Measurements from ENCODE around the gene PDE9A. TPM values are rescaled to one million over a fixed set of nuclear protein-coding genes. Genes with fewer than 3 reads are reported as not detected.

The PDE9A gene
- total and polyA plus RNA-seq, 9 donors, result 6.0 to 11.3 (median 9.3) TPM

DNA sequence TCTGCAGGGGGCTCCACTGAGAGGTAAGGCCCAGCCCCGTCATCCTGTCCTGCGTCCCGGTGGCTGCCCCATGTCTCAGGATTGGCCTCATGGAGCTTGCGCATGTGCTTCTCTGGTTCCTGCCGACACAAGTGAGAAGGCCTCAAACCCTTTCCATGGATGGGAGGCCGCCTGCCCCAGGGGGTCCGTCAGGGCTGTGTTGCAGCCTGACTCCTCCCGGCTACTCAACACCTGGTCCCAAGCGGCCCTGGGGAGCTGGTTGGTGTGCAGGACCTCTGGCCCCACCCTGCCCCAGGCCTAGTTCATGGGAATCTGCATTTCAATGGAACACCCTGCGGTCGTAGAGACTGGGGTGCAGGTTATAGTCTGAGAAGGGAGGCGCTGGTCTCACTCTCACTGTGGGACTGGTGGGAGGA is 21.1 kb upstream of the PDE9A start:
- H3K27me3 ChIP-seq (ENCODE audit: control insufficient read depth, insufficient read depth, low read length), result peaks cover 6% of the 10 kb centered on the region
- no peak overlapping the region for H3K4me3 ChIP-seq (ENCODE audit: low read length)
- WGBS (ENCODE audit: insufficient coverage), result 86% methylated on average over 11 of the region's 12 CpGs
- H3K4me1 ChIP-seq (ENCODE audit: control insufficient read depth, insufficient read depth, low read length), result no peaks in the 10 kb centered on the region
- H3K36me3 ChIP-seq (ENCODE audit: control insufficient read depth, insufficient read depth, low read length), result no peaks in the 10 kb centered on the region
- no peak overlapping the region for H3K27ac ChIP-seq (ENCODE audit: low read length)
- no peak for DNase-seq
- no peaks in the 10 kb centered on the region for H3K9me3 ChIP-seq (replicated peaks; ENCODE audit: control insufficient read depth, low read depth, low read length)

DNA sequence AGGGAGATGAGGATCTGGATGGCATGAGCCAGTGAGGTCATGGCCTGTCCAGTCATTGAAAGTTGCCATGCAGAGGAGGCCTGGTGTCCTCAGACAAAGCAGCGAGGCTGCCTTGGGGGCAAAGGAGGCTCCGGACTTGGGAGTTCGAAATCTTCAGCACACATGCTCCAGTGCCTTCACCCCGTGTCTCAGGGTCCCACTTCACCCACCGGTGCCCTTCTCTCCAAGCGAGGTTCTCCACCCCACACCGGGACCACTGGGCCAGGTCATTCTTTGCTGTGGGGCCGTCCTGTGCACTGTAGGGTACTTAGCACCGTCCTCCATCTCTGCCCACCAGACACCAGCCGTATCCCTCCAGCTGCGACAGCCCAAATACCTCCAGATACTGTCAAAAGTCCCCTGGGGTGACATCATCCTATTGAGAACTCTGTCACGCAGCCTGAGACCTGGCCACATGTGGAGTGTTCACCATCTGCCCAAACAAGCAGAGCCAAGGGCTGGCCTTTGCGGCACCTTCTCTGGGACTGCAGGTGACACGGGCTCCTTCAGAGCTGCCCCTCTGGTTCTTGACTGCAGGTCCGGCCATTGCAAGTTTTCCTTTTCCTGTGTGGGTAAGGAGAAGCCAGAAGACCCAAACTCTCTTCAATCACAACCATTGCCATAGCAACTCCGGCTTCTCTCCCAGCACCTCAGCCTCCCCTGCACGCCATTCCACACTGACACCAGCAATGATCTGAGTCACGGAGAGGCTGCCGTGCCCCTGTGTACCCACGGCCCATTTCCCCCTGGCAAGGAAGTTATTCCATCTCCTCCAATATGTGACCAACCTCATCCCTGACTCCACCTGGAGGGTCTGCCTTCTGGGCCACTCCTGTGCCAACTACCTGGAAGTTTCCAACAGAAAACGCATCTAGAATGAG is 20.4 kb upstream of the PDE9A start:
- H3K27ac ChIP-seq (ENCODE audit: low read length), result no peak overlapping the region
- H3K4me1 ChIP-seq (ENCODE audit: control insufficient read depth, insufficient read depth, low read length), result peaks cover 1% of the 10 kb centered on the region
- WGBS (ENCODE audit: insufficient coverage), result 81% methylated on average over 17 of the region's 21 CpGs
- DNase-seq, result no peak
- peaks cover 6% of the 10 kb centered on the region for H3K27me3 ChIP-seq (ENCODE audit: control insufficient read depth, insufficient read depth, low read length)
- H3K4me3 ChIP-seq (ENCODE audit: low read length), result no peak overlapping the region
- no peaks in the 10 kb centered on the region for H3K36me3 ChIP-seq (ENCODE audit: control insufficient read depth, insufficient read depth, low read length)
- H3K9me3 ChIP-seq (replicated peaks; ENCODE audit: control insufficient read depth, low read depth, low read length), result no peaks in the 10 kb centered on the region

DNA sequence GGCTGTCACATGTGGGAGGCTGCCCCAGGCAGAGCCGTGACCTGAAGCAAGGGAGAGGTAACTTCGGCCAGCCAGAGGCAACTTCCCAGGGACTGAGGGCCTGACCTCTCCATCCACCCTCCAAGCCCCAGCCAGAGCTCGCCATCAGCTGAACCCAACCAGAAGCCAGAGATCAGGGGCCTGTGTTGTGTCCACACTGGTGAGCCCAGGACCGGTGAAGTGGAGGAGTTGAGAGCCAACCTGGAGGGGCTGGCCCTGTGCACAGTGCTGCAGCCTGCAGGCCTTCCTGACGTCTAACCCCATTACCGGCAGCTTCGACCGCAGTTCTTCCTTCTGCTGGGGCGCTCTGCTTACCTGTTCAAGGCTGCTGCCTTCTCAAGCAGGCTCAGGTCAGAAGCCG is 19.6 kb upstream of the PDE9A start:
- Histone ChIP-seq H3K27me3 (ENCODE audit: control insufficient read depth, insufficient read depth, low read length) (peaks cover 6% of the 10 kb centered on the region), H3K36me3 (ENCODE audit: control insufficient read depth, insufficient read depth, low read length) (no peaks in the 10 kb centered on the region), H3K9me3 (replicated peaks; ENCODE audit: control insufficient read depth, low read depth, low read length) (no peaks in the 10 kb centered on the region), H3K4me1 (ENCODE audit: control insufficient read depth, insufficient read depth, low read length) (peaks cover 4% of the 10 kb centered on the region), H3K27ac (ENCODE audit: low read length) (no peak overlapping the region), H3K4me3 (ENCODE audit: low read length) (no peak overlapping the region)
- no peak for DNase-seq
- WGBS (ENCODE audit: insufficient coverage), result 85% methylated on average over 8 of the region's 10 CpGs

DNA sequence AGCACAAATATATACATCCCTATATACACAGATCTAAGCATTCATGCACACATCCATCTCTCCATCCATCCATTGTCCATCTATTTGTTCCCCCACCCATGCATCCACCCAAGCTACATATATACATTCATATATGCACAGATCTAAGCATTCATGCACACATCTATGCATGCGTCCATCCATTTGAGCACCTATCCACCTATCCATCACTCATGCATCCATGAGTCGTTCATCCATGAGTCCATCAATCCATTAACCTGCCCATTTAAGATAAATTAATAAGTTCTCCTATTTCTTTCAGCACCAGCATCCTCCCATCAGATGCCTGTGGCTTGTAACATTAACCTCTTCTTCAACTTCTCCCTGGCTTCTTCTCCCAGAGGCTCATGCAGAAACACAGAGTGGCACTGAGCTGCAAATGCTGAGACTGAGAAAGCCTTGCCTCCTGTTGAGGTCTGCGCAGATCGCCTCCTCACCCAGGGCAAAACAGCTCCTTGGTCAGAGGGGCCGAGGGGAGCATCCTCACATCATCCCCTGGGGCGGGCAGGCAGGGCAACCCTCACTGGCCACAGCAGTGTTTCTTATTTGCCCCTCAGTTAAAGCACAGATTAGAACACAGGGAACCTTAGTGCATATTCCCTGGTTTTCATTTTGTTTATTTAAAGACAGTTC is 17.4 kb upstream of the PDE9A start:
- Histone ChIP-seq H3K4me1 (ENCODE audit: control insufficient read depth, insufficient read depth, low read length) (peaks cover 4% of the 10 kb centered on the region), H3K9me3 (replicated peaks; ENCODE audit: control insufficient read depth, low read depth, low read length) (no peaks in the 10 kb centered on the region), H3K36me3 (ENCODE audit: control insufficient read depth, insufficient read depth, low read length) (no peaks in the 10 kb centered on the region), H3K27me3 (ENCODE audit: control insufficient read depth, insufficient read depth, low read length) (no peaks in the 10 kb centered on the region), H3K27ac (ENCODE audit: low read length) (no peak overlapping the region), H3K4me3 (ENCODE audit: low read length) (no peak overlapping the region)
- WGBS (ENCODE audit: insufficient coverage), result 79% methylated on average over 4 of the region's 6 CpGs
- DNase-seq, result no peak

DNA sequence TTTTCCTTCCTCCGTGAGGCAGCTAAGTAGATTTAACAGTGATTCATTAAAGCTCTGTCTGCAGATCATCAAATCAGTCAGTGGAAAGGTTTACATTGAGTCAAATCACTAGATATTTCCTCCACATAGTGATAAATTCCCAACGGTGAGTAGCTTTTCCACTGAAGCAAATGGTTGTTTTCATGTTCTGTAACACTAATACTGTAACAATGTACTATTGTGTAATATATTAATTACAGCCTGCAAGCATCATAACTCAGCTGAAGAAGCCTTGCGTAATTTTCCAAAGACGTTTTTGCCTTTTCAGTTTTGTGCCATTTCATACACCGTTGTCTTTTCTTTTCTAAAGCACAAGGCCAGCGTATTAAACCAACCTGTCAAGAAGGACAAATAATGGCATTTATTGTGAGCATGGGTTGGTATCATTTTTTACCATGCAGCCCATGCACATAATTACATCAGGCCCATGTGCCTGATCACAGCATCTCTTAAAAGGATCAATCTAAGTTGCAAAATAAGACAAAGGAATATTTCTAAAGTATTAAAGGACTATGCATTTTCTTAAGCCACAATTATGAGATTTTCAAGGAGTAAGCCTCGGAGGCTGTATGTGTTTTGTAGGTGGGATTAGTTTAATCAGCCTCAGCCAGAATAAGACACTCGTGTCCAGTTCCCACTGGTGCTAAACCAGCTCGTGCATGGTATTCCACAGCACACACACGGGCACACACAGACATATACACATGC is 16.7 kb upstream of the PDE9A start:
- Histone ChIP-seq H3K4me3 (ENCODE audit: low read length) (no peak overlapping the region), H3K9me3 (replicated peaks; ENCODE audit: control insufficient read depth, low read depth, low read length) (no peaks in the 10 kb centered on the region), H3K4me1 (ENCODE audit: control insufficient read depth, insufficient read depth, low read length) (peaks cover 10% of the 10 kb centered on the region), H3K27me3 (ENCODE audit: control insufficient read depth, insufficient read depth, low read length) (peaks cover under 1% of the 10 kb centered on the region), H3K36me3 (ENCODE audit: control insufficient read depth, insufficient read depth, low read length) (no peaks in the 10 kb centered on the region), H3K27ac (ENCODE audit: low read length) (no peak overlapping the region)
- 92% methylated on average over 2 of the region's 10 CpGs for WGBS (ENCODE audit: insufficient coverage)
- no peak for DNase-seq

DNA sequence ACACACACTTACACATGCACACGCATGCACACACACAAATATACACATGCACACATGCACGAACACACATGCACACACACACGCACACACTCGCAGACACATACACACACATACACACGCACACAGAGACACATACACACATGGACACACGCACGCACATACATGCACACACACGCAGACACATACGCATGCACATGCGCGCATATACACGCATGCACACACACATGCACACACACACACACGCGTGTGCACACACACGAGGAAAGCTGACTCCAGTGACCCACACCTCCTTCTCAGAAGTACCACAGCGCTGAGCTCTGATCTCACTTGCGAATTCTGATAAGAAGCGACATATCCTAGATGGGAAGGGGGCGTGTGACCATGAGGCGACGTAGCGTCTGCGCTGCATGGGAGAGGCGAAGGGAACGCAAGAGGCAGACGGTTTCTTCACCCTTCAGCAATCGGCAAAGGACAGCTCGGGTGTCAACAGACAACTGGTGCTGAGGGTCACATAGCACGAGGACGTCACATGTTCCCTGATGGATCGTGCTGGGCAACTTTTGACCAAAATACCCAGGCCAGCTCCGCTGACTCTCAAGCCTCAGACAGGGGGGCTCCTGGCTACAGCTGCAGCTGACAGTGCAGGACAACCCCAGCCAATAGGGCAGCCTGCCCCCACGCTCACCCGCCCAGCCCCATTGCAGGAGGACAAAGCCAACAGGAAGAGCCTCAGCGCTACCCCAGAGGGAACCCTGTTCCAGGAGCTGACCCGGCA is 16.0 kb upstream of the PDE9A start:
- Histone ChIP-seq H3K36me3 (ENCODE audit: control insufficient read depth, insufficient read depth, low read length) (no peaks in the 10 kb centered on the region), H3K27ac (ENCODE audit: low read length) (no peak overlapping the region), H3K9me3 (replicated peaks; ENCODE audit: control insufficient read depth, low read depth, low read length) (no peaks in the 10 kb centered on the region), H3K4me3 (ENCODE audit: low read length) (no peak overlapping the region), H3K4me1 (ENCODE audit: control insufficient read depth, insufficient read depth, low read length) (peaks cover 15% of the 10 kb centered on the region), H3K27me3 (ENCODE audit: control insufficient read depth, insufficient read depth, low read length) (peaks cover 5% of the 10 kb centered on the region)
- WGBS (ENCODE audit: insufficient coverage), result 84% methylated on average over 35 of the region's 36 CpGs
- DNase-seq, result no peak

DNA sequence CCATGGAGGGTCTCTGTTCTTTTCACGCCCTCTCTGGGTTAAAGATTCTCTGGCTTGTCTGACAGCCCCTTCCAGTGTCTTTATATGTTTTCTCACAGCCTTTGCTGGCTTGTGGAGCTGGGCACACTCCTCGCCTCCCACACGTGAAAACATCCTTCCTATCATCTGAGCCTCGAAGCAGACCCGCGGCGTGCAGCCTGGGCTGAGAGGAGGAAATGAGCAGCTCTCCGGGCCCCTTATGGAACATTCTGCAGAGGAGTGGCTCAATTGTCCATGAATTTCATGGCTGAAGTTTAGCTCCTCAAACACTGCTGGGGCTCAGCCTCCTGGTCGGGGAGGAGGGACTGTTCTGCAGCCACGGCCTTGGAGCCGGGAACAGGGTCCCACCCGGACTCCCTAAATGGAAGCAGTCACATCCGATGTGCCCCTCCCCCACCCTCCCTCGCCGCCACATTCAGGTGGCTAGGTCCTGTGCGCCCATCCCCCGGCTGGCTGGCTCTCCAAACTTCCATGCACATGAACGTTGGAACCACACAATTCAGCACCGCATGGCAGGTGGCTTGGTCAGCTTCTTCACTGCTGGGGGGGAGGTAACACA is 15.1 kb upstream of the PDE9A start:
- Histone ChIP-seq H3K4me3 (ENCODE audit: low read length) (no peak overlapping the region), H3K9me3 (replicated peaks; ENCODE audit: control insufficient read depth, low read depth, low read length) (no peaks in the 10 kb centered on the region), H3K27ac (ENCODE audit: low read length) (no peak overlapping the region), H3K36me3 (ENCODE audit: control insufficient read depth, insufficient read depth, low read length) (no peaks in the 10 kb centered on the region), H3K27me3 (ENCODE audit: control insufficient read depth, insufficient read depth, low read length) (peaks cover 5% of the 10 kb centered on the region), H3K4me1 (ENCODE audit: control insufficient read depth, insufficient read depth, low read length) (peaks cover 16% of the 10 kb centered on the region)
- DNase-seq, result no peak
- 38% methylated on average over 8 of the region's 19 CpGs for WGBS (ENCODE audit: insufficient coverage)

DNA sequence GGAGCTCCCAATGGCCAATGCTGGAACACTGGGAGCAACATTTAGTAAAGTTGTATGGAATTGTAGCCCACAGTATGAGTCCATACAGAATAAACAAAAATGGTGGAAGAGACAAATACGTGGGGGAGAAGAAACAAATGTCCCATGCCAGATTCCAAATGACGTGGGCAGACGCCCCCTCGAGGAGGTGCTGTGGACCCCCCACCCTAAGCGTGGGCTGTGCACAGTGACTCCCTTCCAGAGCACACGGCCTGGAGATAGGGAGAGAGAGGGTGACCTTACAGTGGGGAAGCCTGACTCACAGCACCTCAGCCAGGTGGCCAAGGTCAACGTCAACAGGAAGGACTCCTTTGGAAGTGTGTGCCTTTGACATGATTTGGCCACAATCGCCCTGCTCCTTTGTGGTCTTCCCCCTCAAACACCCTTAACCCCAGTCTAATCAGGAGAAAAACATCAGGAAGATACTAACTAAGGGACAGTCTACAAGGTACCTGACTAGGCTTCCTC is 13.7 kb upstream of the PDE9A start:
- Histone ChIP-seq H3K27ac (ENCODE audit: low read length) (no peak overlapping the region), H3K9me3 (replicated peaks; ENCODE audit: control insufficient read depth, low read depth, low read length) (no peaks in the 10 kb centered on the region), H3K27me3 (ENCODE audit: control insufficient read depth, insufficient read depth, low read length) (peaks cover 5% of the 10 kb centered on the region), H3K36me3 (ENCODE audit: control insufficient read depth, insufficient read depth, low read length) (no peaks in the 10 kb centered on the region), H3K4me1 (ENCODE audit: control insufficient read depth, insufficient read depth, low read length) (peaks cover 25% of the 10 kb centered on the region), H3K4me3 (ENCODE audit: low read length) (no peak overlapping the region)
- 98% methylated on average over 7 of the region's 8 CpGs for WGBS (ENCODE audit: insufficient coverage)
- no peak for DNase-seq

DNA sequence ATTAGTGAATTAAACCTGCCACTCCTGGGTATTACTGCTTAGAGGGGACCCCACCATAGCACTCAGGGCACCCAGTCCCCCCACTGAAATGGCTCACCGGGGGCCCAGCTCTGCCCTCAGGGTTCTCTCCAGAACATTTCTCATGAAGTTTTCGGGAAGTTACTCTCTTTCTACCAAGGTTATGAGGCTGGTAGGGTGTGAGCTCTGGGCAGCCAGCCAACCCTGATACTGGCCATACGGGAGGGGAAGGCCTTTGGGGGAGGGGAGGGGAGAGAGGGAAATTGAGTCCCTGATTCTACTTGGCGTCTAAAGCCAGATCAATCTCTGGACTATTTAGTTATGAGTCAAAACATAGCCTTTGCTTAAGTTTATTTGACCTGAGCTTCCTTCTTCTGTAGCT is 12.9 kb upstream of the PDE9A start:
- Histone ChIP-seq H3K4me1 (ENCODE audit: control insufficient read depth, insufficient read depth, low read length) (peaks cover 29% of the 10 kb centered on the region), H3K27ac (ENCODE audit: low read length) (no peak overlapping the region), H3K27me3 (ENCODE audit: control insufficient read depth, insufficient read depth, low read length) (peaks cover 5% of the 10 kb centered on the region), H3K36me3 (ENCODE audit: control insufficient read depth, insufficient read depth, low read length) (no peaks in the 10 kb centered on the region), H3K9me3 (replicated peaks; ENCODE audit: control insufficient read depth, low read depth, low read length) (no peaks in the 10 kb centered on the region), H3K4me3 (ENCODE audit: low read length) (no peak overlapping the region)
- no peak for DNase-seq
- 33% methylated on average over 2 of the region's 4 CpGs for WGBS (ENCODE audit: insufficient coverage)

All from muscle of leg (tissue), 11 donors.